Fibroblast of skin of right quadriceps (primary cell): ENCODE data around the gene OPRL1.
"Not testable (repeated sequence)": the region's sequence is repeated elsewhere in the genome, so short reads cannot be mapped to it uniquely, and the experiment has no call there.

ENCODE experiments used
- DNase-seq: peaks from one replicate; pipeline ENCODE4 v3.0.0-alpha.2; 2013

Gene OPRL1

GRCh38 chr20:64087226-64087825 lies 7.4 kb downstream of the OPRL1 start:
- not testable (repeated sequence) for DNase-seq

GRCh38 chr20:64088586-64088985 lies 8.7 kb downstream of the OPRL1 start:
- not testable (repeated sequence) for DNase-seq

GRCh38 chr20:64090165-64090564 lies 10.3 kb downstream of the OPRL1 start:
- no peak for DNase-seq

GRCh38 chr20:64091340-64091739 lies 11.5 kb downstream of the OPRL1 start:
- no peak for DNase-seq

GRCh38 chr20:64091770-64092169 lies 11.9 kb downstream of the OPRL1 start:
- DNase-seq: no peak

GRCh38 chr20:64092258-64093012 lies 12.6 kb downstream of the OPRL1 start:
- DNase-seq: no peak

- DNase-seq: no peak
These were observed 13.2 kb downstream of the OPRL1 start for GRCh38 chr20:64093013-64093503.

- DNase-seq: no peak
These were observed 15.6 kb downstream of the OPRL1 start for GRCh38 chr20:64095455-64095854.

GRCh38 chr20:64095927-64096326 lies 16.0 kb downstream of the OPRL1 start:
- no peak for DNase-seq

GRCh38 chr20:64096535-64096934 lies 16.7 kb downstream of the OPRL1 start:
- DNase-seq: no peak

GRCh38 chr20:64098471-64099013 lies 18.7 kb downstream of the OPRL1 start:
- no peak for DNase-seq

- DNase-seq: no peak
These were observed 19.4 kb downstream of the OPRL1 start for GRCh38 chr20:64099086-64099786.

- no peak for DNase-seq
These were observed 20.1 kb downstream of the OPRL1 start for GRCh38 chr20:64099880-64100565.

- no peak for DNase-seq
These were observed 20.6 kb downstream of the OPRL1 start for GRCh38 chr20:64100566-64100888.

GRCh38 chr20:64100946-64101688 lies 21.2 kb downstream of the OPRL1 start:
- DNase-seq: no peak

- DNase-seq: no peak
These were observed 22.1 kb downstream of the OPRL1 start for GRCh38 chr20:64101731-64102621.

GRCh38 chr20:64102647-64103354 lies 22.9 kb downstream of the OPRL1 start:
- DNase-seq: no peak

GRCh38 chr20:64103871-64104666 lies 24.2 kb downstream of the OPRL1 start:
- DNase-seq: no peak

- DNase-seq: no peak
These were observed 25.0 kb downstream of the OPRL1 start for GRCh38 chr20:64104667-64105451.
